HG02610 (cell line): Measurements from ENCODE around the gene MICU2.
"Not testable (repeated sequence)": the region's sequence is repeated elsewhere in the genome, so short reads cannot be mapped to it uniquely, and the experiment has no call there.

Source experiments
- ATAC-seq: cut with Tn5 transposase; IDR thresholded peaks from one replicate; pipeline ENCODE4 v1.9.1; 2021; ENCODE audit warnings: mild to moderate bottlenecking, moderate library complexity; ENCODE audit not compliant: unreplicated experiment

The MICU2 gene

GRCh38 chr13:21595546-21595822 lies 8.5 kb downstream of the MICU2 start:
- peak; percentile 77 for ATAC-seq

DNA sequence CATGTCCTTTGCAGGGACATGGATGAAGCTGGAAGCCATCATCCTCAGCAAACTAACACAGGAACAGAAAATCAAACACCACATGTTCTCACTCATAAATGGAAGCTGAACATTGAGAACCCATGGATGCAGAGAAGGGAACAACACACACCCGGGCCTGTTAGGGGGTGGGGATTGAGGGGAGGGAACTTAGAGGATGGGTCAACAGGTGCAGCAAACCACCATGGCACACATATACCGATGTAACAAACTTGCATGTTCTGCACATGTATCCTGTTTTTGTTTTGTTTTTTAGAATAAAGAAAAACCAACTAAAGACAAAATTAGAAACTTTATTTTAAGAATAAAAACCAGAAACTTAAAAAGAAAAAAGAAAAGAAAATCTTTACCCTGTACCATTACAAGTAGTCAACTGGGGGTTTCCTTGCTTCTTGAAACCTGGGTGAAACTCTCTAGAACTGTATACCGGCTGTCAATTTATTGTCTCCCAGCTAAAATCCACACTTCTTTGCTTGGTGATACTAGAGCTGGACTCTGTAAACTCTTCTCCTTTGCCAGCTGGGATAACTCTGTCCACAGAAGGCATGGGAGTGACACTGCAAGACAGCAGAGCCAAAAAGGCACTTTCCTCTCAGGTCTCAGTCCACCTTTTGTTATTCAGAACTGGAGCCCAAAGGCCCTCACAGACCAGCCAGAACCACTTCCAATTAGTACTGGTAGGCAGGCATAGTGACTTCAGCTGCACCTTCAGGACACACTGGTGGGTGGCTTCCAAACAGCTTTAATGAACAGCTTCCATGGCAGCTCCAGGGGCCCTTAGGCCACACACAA lies 9.0 kb downstream of the MICU2 start:
- peak; percentile 59 for ATAC-seq

- not testable (repeated sequence) for ATAC-seq
Observed at GRCh38 chr13:21590665-21591456, 13.1 kb downstream of the MICU2 start.

GRCh38 chr13:21590231-21590630 lies 13.7 kb downstream of the MICU2 start:
- ATAC-seq, result no peak

GRCh38 chr13:21589510-21589909 lies 14.5 kb downstream of the MICU2 start:
- ATAC-seq, result not testable (repeated sequence)

- ATAC-seq, result not testable (repeated sequence)
Observed at GRCh38 chr13:21588411-21588810, 15.6 kb downstream of the MICU2 start.

DNA sequence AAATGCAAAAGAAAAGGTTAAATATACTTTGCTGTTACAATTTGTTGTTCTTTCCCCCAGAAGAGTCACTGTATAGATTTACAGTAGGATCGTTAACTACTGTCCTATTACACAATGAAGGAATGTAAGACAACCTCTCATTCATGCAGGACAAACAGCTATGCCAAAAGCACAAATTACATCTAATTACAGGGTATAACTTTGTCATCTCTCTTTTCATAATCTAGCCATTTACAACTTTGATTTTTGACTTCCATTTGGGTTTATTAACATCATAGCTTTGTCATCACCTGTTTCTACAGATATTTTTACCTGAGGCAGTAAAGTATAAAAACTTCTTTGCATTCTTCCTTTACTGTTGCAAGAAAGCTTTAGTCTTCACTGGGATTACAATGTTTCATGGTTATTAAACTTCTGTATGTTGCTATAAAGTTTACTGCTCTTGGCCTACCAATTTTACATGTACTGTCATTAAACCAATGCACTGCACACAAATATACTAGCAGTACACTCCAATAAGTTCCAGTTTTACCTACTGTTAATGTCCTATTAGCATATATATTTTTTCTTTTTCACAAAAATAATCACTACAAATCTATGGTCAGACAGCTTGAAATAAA lies 18.9 kb downstream of the MICU2 start:
- ATAC-seq, result no peak

DNA sequence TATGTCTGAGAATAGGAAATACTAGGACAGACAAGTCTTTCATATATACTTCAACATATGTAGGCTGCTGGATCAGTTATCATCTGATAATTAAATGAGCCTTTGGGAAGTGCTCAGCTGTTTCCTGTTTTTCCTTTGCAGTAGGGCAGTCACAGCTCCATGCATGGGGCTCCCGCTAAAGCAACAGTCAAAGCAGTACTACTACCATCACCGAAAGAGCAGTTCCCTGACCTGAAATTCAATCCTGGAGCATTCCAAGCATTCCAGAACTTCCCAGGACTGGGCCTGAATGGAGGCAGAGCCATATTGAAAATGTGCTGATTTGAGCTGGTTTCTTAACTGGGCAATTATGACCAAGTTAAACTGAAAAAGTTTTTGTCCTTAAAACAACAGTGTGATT lies 20.5 kb downstream of the MICU2 start:
- no peak for ATAC-seq

- no peak for ATAC-seq
Observed at GRCh38 chr13:21580736-21581135, 23.2 kb downstream of the MICU2 start.

DNA sequence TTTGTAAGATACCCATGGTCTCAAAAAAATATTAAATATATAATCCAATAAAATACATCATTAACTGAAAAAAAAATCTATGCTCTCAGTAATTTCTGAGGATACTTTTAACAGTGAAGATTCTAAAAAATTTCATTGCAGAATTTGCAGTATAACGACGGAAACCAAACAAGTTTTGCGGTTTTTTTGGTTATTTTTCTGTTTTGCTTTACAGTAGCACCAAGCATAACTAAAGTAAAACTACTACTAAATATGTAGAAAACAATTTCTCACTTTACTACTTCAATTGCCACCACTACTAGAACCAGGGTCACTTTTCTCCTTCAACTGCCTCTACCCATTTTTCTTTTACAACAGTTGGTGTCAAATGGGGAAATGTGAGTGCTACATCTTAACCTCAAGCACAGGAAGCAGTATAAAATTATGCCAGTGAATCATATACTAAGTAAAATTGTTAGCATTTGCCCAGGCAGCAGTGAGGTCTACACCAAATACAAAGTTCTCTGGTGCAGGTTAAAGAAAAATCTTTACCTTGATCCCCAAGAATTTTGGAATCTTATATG lies 24.1 kb downstream of the MICU2 start:
- ATAC-seq, result peak; percentile 65

GRCh38 chr13:21578748-21579147 lies 25.2 kb downstream of the MICU2 start:
- no peak for ATAC-seq

DNA sequence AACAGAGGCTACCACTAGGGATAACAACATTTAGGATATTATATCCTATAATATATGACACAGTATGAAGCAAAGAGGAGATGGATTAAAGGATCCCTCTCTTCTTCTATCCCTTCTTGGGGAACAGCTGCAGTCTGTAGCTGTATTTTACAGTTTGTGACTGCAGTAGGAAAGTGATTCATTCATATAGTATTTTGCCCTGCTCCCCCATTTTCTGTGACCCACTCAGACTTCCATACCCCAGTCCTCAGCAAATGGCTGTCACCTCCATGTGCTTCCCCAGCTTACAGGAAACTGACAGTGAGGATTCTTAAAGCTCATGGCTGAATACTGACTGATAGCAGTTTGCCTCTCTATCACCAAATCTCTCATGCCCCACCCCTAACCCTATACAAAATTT lies 27.5 kb downstream of the MICU2 start:
- no peak for ATAC-seq

- no peak for ATAC-seq
Observed at GRCh38 chr13:21573920-21574712, 29.9 kb downstream of the MICU2 start.

- no peak for ATAC-seq
Observed at GRCh38 chr13:21569686-21570085, 34.3 kb downstream of the MICU2 start.

GRCh38 chr13:21568854-21569253 lies 35.1 kb downstream of the MICU2 start:
- ATAC-seq, result no peak

- peak; percentile 89 for ATAC-seq
Observed at GRCh38 chr13:21567714-21568113, 36.3 kb downstream of the MICU2 start.

DNA sequence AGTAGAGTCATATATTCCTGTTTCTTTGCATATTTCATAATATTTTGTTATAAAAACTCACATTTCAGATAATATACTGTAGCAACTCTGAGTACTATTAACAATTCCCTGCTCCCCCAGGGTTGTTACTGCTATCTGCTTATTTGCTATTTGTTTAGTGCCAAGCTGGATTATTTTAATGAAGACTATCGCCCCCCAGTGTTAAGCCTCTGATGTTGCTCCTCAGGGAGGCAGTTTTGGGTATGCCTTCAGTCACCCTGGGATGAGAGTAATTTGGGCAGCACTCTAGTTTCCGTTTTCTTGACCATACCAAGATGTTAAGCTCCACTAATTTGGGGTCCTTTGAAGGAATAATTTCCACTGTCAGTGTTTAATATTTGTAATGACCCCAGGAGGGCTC lies 46.0 kb downstream of the MICU2 start:
- ATAC-seq, result no peak

- ATAC-seq, result no peak
Observed at GRCh38 chr13:21556051-21556450, 47.9 kb downstream of the MICU2 start.

GRCh38 chr13:21553261-21553660 lies 50.7 kb downstream of the MICU2 start:
- ATAC-seq, result not testable (repeated sequence)

- no peak for ATAC-seq
Observed at GRCh38 chr13:21550918-21551317, 53.1 kb downstream of the MICU2 start.

GRCh38 chr13:21549633-21550032 lies 54.3 kb downstream of the MICU2 start:
- ATAC-seq, result no peak
